ENCODE data around the gene CCDC192.

Gene CCDC192

DNA sequence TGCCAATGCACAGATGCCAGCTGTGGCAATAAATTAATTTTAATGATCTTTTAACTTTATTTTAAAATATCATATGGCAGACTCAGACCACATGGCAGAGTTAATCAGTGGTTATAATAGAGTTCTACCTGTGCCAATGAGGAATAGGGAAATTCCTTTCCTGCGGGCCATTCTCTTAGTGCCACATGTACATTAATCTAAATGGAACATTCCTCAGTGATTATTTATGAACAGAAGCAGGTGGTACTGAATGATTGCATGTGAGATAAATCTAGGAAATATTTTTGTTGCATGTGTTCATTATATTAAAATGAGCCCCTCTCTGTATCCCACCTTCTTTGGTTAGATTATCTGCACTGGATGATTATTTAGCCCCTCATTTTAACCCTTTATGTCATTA, 102.3 kb downstream of the CCDC192 start:
- Histone ChIP-seq H3K27ac (ENCODE audit: low read depth, low read length) (no peak overlapping the region), H3K36me3 (ENCODE audit: control insufficient read depth, low read length) (no peaks in the 10 kb centered on the region), H3K4me3 (ENCODE audit: low read length) (no peak overlapping the region), H3K4me1 (ENCODE audit: control insufficient read depth, low read length) (no peaks in the 10 kb centered on the region), H4K20me1 (ENCODE audit: control insufficient read depth, insufficient read depth, low read depth, low read length) (no peaks in the 10 kb centered on the region), H3K9me3 (ENCODE audit: control insufficient read depth, insufficient read depth, low read length) (no peaks in the 10 kb centered on the region), H3K27me3 (ENCODE audit: control insufficient read depth, low read length) (peaks cover 6% of the 10 kb centered on the region; the same call in 1 of the 2 replicates), H3K4me2 (ENCODE audit: low read length) (no peak overlapping the region), H3K79me2 (ENCODE audit: control insufficient read depth, low read length) (no peaks in the 10 kb centered on the region), H3K9me2 (replicated peaks; ENCODE audit: control insufficient read depth, low read length) (no peaks in the 10 kb centered on the region), H3F3A (ENCODE audit: control insufficient read depth, insufficient read depth) (no peaks in the 10 kb centered on the region)
- TF ChIP-seq, protein P1, sequence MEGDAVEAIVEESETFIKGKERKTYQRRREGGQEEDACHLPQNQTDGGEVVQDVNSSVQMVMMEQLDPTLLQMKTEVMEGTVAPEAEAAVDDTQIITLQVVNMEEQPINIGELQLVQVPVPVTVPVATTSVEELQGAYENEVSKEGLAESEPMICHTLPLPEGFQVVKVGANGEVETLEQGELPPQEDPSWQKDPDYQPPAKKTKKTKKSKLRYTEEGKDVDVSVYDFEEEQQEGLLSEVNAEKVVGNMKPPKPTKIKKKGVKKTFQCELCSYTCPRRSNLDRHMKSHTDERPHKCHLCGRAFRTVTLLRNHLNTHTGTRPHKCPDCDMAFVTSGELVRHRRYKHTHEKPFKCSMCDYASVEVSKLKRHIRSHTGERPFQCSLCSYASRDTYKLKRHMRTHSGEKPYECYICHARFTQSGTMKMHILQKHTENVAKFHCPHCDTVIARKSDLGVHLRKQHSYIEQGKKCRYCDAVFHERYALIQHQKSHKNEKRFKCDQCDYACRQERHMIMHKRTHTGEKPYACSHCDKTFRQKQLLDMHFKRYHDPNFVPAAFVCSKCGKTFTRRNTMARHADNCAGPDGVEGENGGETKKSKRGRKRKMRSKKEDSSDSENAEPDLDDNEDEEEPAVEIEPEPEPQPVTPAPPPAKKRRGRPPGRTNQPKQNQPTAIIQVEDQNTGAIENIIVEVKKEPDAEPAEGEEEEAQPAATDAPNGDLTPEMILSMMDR (IDR thresholded peaks at IDR 0.05; ENCODE audit: low read depth, low read length, poor library complexity, severe bottlenecking), result no peak
- no peak for TF ChIP-seq EZH2phosphoT487 (IDR thresholded peaks at IDR 0.05; ENCODE audit: borderline replicate concordance, low read length)

DNA sequence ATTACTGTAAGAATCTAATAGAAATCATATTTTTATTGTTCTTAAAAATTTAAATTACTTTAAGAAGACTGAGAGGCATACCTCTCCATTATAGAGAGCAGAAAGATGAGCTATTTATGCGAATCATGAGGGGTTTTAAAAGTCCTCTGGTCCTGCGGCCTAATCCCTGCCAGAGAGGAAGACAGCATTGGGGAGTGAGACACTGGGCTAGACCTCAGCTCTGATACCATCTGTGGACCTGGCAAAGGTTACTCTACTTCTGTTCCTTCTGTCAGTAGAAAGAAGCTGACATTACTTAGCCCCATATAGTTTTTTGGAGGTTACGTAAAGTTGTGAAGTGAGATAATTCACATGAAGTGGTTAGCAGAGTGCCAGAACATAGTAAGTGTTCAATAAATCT, 103.6 kb downstream of the CCDC192 start:
- peaks cover 2% of the 10 kb centered on the region; the same call in 1 of the 2 replicates for H3K27me3 ChIP-seq (ENCODE audit: control insufficient read depth, low read length)
- no peak overlapping the region for H3K27ac ChIP-seq (ENCODE audit: low read depth, low read length)
- H4K20me1 ChIP-seq (ENCODE audit: control insufficient read depth, insufficient read depth, low read depth, low read length), result no peaks in the 10 kb centered on the region
- no peak for TF ChIP-seq EZH2phosphoT487 (IDR thresholded peaks at IDR 0.05; ENCODE audit: borderline replicate concordance, low read length)
- TF ChIP-seq, protein P1 (IDR thresholded peaks at IDR 0.05; ENCODE audit: low read depth, low read length, poor library complexity, severe bottlenecking), result no peak
- no peaks in the 10 kb centered on the region for H3F3A ChIP-seq (ENCODE audit: control insufficient read depth, insufficient read depth)
- H3K9me3 ChIP-seq (ENCODE audit: control insufficient read depth, insufficient read depth, low read length), result no peaks in the 10 kb centered on the region
- no peak overlapping the region for H3K4me2 ChIP-seq (ENCODE audit: low read length)
- H3K79me2 ChIP-seq (ENCODE audit: control insufficient read depth, low read length), result no peaks in the 10 kb centered on the region
- H3K4me1 ChIP-seq (ENCODE audit: control insufficient read depth, low read length), result peaks cover 7% of the 10 kb centered on the region; the same call in 1 of the 2 replicates
- no peaks in the 10 kb centered on the region for H3K9me2 ChIP-seq (replicated peaks; ENCODE audit: control insufficient read depth, low read length)
- H3K36me3 ChIP-seq (ENCODE audit: control insufficient read depth, low read length), result no peaks in the 10 kb centered on the region
- no peak overlapping the region for H3K4me3 ChIP-seq (ENCODE audit: low read length)

DNA sequence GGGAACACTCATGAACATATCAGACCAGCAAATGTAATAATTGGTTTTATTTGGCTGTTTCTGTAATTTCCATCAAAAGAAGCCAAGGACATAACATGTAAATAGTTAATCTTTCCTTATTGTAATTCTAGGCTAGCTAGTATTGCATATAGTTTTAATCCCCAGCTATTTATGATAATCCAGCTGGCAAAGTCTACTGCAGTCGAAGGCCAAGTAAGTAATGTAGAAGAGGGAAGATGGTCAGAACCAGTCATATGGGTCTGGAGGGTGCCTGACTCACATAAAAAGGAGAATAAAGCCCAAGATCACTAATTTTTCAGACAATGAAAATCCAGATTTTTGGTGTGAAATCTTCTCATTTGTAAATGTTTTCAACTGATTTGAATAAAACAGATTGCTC, 106.3 kb downstream of the CCDC192 start:
- no peak overlapping the region for H3K4me3 ChIP-seq (ENCODE audit: low read length)

More for the DNA sequence above, 106.3 kb downstream of the CCDC192 start:
- Histone ChIP-seq H3K27ac (ENCODE audit: low read depth, low read length) (no peak overlapping the region), H3K79me2 (ENCODE audit: control insufficient read depth, low read length) (no peaks in the 10 kb centered on the region), H3F3A (ENCODE audit: control insufficient read depth, insufficient read depth) (no peaks in the 10 kb centered on the region), H3K4me1 (ENCODE audit: control insufficient read depth, low read length) (peaks cover 7% of the 10 kb centered on the region; the same call in 1 of the 2 replicates), H3K9me2 (replicated peaks; ENCODE audit: control insufficient read depth, low read length) (no peaks in the 10 kb centered on the region), H4K20me1 (ENCODE audit: control insufficient read depth, insufficient read depth, low read depth, low read length) (no peaks in the 10 kb centered on the region), H3K4me2 (ENCODE audit: low read length) (no peak overlapping the region), H3K36me3 (ENCODE audit: control insufficient read depth, low read length) (no peaks in the 10 kb centered on the region), H3K9me3 (ENCODE audit: control insufficient read depth, insufficient read depth, low read length) (no peaks in the 10 kb centered on the region), H3K27me3 (ENCODE audit: control insufficient read depth, low read length) (no peaks in the 10 kb centered on the region)
- no peak for TF ChIP-seq EZH2phosphoT487 (IDR thresholded peaks at IDR 0.05; ENCODE audit: borderline replicate concordance, low read length)
- TF ChIP-seq, protein P1 (IDR thresholded peaks at IDR 0.05; ENCODE audit: low read depth, low read length, poor library complexity, severe bottlenecking), result no peak
